NCI-H1436 (cell line): ENCODE results near the gene RBBP8NL.

Source experiments
- DNase-seq: peaks from one replicate; lab custom pipeline; 2025; lab: John Stamatoyannopoulos, UW

RBBP8NL gene

DNA sequence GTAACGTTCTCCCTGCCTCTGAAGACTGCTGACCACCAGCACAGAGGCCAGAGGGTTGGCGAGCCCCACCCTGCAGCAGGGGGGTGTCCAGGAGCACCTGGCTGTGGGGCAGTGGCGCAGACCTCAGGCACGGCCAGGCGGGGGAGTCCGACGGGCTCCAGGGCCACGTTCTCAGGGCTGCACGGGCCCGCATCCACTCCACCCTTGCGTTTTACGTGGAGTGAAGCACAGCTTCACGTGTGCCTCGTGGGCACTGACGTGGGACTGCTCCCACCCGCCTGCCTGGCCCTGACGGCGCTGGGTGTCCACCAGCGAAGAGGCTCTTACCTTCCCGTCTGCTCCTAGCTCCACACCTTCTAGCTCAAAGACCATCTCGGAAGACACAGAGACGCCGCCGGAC lies 33.5 kb downstream of the RBBP8NL start:
- DNase-seq, result no peak

DNA sequence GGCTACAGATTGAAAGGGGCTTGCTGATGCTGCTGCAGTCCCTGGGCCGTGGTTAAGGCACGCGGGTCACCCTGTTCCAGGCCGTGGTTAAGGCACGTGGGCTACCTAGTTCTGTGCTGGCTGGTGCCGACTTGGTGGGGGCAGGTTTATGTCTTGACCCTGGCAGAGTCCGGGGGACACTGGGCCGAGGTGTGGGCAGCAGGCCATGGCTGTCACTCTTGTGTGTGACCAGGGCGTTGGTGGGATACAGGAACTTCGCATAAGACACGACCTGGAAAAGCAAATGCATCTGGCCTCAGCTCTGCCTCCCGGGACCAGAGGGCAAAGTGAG lies 34.0 kb downstream of the RBBP8NL start:
- DNase-seq, result no peak

- DNase-seq, result no peak
These were observed 34.6 kb downstream of the RBBP8NL start for GRCh38 chr20:62392621-62393334.

GRCh38 chr20:62392077-62392418 lies 35.3 kb downstream of the RBBP8NL start:
- no peak for DNase-seq

- no peak for DNase-seq
These were observed 35.9 kb downstream of the RBBP8NL start for GRCh38 chr20:62391165-62392076.

DNA sequence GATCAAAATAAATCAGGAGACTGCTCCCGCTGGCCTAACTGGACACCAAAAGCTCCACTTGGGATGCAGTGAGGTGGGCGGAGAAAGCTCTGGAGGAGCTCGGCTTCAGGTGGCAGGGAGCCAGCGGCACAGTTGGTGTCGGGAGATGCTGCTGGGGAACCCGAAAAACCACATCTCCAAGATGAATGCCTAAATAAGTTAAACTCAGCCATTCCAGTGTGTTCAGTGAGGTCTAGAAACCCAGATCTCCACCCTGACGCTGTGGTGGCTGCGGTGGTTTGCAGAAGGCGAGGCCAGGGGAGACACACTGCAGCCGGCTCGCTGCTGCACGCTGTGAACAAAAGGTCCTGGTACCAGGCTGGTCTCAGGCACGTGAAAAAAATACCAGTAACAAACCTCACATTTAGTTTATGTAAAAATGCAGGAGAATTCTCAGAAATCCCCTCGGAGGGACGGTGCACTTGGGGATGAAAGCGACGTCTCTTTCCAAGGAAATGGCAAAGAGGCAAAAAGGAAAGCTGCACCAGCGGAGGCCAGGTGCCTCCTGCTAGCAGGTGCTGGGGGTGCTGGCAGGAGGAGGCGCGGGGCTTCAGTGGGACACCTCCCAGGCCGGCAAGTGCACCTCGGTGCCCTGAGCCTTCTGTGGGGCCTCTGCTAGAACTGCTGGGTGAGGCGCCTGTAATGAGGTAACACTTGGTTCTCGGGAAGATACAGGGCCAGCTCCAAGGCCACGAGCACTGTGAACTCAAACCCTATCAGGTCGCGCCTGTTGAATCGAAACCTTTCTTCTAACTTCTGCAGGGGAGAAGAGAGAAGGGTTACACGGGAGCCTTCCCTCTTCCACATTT lies 36.8 kb downstream of the RBBP8NL start:
- DNase-seq, result no peak

DNA sequence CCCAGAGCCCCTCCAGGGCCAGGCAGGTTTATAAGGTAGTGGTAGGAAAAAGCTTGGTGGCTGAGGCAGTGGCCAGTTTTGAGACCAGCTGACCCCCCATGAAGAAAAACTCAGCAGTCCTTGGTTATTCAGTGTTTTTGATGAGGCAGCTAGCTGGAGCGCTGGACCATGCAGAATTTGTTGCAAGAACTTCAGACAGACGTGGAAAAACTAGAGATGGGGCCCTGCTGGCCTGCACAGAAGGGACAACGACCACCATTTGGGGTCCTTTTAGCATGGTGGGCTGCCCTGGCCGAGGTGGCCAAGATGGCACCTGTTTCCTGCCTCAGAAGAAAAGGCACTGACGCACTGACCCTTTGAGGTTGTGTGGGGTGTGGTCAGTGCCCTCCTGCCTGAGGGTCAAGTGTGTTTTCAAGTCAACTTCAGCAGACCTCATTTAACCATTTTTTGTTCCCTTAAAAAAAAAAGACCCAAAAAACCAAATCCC lies 37.7 kb downstream of the RBBP8NL start:
- DNase-seq, result no peak

- DNase-seq, result no peak
These were observed 38.3 kb downstream of the RBBP8NL start for GRCh38 chr20:62388839-62389600.

- no peak for DNase-seq
These were observed 39.3 kb downstream of the RBBP8NL start for GRCh38 chr20:62387933-62388635.

GRCh38 chr20:62387219-62387913 lies 40.0 kb downstream of the RBBP8NL start:
- DNase-seq, result no peak

GRCh38 chr20:62386383-62387218 lies 40.7 kb downstream of the RBBP8NL start, which contains the start of gene RPS21:
RPS21 (plus strand) TSS chr20:62387103; CDS start chr20:62387339, 236 bp downstream.
- peak; percentile 87 for DNase-seq

GRCh38 chr20:62382306-62383198 lies 44.8 kb downstream of the RBBP8NL start:
- peak; percentile 80 for DNase-seq

DNA sequence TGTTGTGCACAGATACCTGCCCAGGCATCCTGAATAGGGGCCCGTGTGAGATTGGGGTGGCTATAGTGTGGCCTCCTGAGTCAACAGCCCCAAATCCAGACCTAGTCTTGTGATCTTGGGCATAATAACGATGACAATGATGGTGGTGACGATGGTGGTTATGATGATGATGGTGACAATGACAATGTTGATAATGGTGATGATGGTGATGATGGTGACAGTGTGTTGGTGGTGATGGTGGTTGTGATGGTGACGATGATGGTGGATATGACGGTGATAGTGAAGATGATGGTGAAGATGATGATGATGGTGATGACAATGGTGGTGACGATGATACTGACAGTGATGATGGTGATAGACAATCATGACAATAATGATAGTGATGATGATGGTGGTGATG lies 45.5 kb downstream of the RBBP8NL start:
- no peak for DNase-seq

DNA sequence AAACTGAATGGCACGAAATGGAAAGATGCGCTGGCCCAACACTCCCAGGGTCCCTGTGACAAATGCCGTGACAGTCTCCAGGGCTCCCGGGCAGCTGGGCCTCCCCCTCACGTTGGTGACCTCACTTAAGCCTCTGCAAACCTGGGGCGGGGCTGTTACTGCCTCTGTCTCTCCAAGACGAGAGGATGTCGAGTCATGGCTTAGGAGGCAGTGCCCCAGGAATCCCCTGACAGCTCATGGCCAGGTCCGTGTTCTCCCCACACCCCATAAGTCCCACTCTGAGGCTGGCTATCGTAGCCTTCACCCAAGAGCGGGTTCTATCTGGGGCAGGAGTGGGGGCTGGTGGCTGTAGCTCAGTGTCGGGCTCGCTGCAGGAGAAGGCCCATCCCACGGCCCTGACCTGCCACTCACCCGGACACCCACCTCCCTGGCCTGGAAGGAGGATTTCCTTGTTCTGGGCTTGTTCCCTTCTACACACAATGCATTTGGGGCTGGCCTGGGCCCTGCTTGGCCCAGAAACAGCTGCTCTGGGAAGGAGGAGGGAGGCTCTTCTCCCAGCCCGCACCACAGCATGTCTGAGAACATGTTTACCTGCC lies 46.0 kb downstream of the RBBP8NL start:
- DNase-seq, result no peak

DNA sequence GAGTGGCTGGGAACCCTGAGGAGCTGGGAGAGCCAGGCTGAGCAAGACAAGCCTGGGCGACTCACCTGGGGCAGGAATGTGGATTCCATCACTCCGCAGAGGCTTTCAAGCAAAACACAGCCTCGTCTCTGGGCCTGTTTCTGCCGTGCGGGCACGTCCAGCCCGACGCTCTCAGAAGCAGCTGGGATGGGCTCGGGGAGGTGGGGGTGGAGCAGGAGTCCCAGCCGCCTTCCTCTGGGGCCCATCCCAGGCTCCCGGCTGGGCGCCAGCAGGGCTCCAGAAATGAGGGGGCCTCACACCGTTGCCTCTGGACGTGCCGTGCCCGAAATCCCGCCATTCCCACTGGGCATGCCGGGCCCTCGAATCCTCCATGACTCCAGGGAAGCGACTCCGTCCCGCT lies 49.1 kb downstream of the RBBP8NL start:
- no peak for DNase-seq

GRCh38 chr20:62377615-62378178 lies 49.6 kb downstream of the RBBP8NL start:
- no peak for DNase-seq

- DNase-seq, result no peak
These were observed 50.3 kb downstream of the RBBP8NL start for GRCh38 chr20:62377064-62377461.
